SH-SY5Y (cell line): ENCODE measurements around the gene SNAP25.

Experiments
- GATA2 ChIP-seq: IDR thresholded peaks from 2 replicates; pipeline ENCODE4 v1.6.1; 2011; ENCODE audit warnings: mild to moderate bottlenecking, low read depth, low read length
- GATA3 ChIP-seq: IDR thresholded peaks from 2 replicates; pipeline ENCODE4 v1.6.1; 2011; ENCODE audit warnings: low read depth, mild to moderate bottlenecking, low read length, moderate library complexity

DNA sequence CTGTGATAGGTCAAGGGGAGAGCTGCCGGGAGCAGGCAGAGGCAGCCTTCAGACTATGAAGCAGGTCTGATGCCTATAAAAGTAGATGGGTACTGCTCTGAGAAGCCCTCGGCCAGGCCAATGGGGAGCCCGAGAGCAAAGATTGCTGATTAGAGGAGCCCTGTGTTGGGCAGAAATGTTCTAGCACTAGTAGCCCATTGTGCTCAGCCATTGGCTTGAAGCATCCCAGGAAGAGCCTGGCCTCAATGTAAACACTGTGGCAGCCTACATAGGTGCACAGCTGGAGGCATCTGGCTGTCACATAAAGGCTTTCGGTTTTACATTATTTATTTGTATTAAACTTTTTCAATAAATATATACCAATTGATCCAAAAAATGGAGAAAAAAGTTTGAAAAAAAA is 67.7 kb downstream of the SNAP25 start:
- TF ChIP-seq GATA2 (no peak), GATA3 (no peak)
